H1 (cell line): Measurements from ENCODE around the gene DAO. TPM values are rescaled to one million over a fixed set of nuclear protein-coding genes. Genes with fewer than 3 reads are reported as not detected.

Experiments used
- CHD2 ChIP-seq: IDR thresholded peaks from 2 replicates; pipeline ENCODE4 v1.6.1; 2012; ENCODE audit warnings: low read length, improper control_type of control experiment
- CHD7 ChIP-seq: fragments of 300-600 bp; sonication (generic); IDR thresholded peaks from 2 replicates; pipeline ENCODE4 v1.7.1; 2012; ENCODE audit warnings: low read length, moderate library complexity, mild to moderate bottlenecking, inconsistent platforms; ENCODE audit not compliant: insufficient replicate concordance
- HDAC2 ChIP-seq, 2 experiments: fragments of 300-600 bp in 1 of 2; sonication (generic) in 1 of 2; IDR thresholded peaks; 2 replicates each; pipeline ENCODE4 v1.6.1; 2011 to 2012; ENCODE audit warnings: low read depth in 2 of 2, low read length in 2 of 2, mild to moderate bottlenecking in 2 of 2, moderate library complexity in 2 of 2, borderline replicate concordance in 1 of 2, inconsistent platforms in 1 of 2
- KDM4A ChIP-seq: IDR thresholded peaks from one replicate; pipeline ENCODE4 v1.7.1; 2012; ENCODE audit warnings: low read depth, mild to moderate bottlenecking, moderate library complexity, low read length, inconsistent platforms; ENCODE audit not compliant: severe bottlenecking
- POLR2A ChIP-seq, 2 experiments: IDR thresholded peaks; 1 replicate in 1 of 2; 2 replicates in 1 of 2; pipeline ENCODE4 v1.6.1; 2011; ENCODE audit warnings: low read depth in 2 of 2, low read length in 2 of 2, mild to moderate bottlenecking in 2 of 2; ENCODE audit errors: control extremely low read depth in 1 of 2
- RFX5 ChIP-seq: IDR thresholded peaks from 2 replicates; pipeline ENCODE4 v1.6.1; 2011; ENCODE audit warnings: low read depth, low read length, improper control_type of control experiment, borderline replicate concordance
- SIN3A ChIP-seq, 2 experiments: IDR thresholded peaks in 1 of 2; conservative IDR thresholded peaks in 1 of 2; 2 replicates each; pipeline ENCODE4 v1.6.1; 2011 to 2012; ENCODE audit warnings: low read length in 2 of 2, improper control_type of control experiment in 1 of 2, low read depth in 1 of 2, mild to moderate bottlenecking in 1 of 2
- SRF ChIP-seq: IDR thresholded peaks from 2 replicates; pipeline ENCODE4 v1.6.1; 2011; ENCODE audit warnings: mild to moderate bottlenecking, low read depth, low read length, moderate library complexity
- TBP ChIP-seq: IDR thresholded peaks from 2 replicates; pipeline ENCODE4 v1.6.1; 2011; ENCODE audit warnings: low read depth, low read length, improper control_type of control experiment
- TCF12 ChIP-seq: IDR thresholded peaks from 2 replicates; pipeline ENCODE4 v1.6.1; 2011; ENCODE audit warnings: low read depth, mild to moderate bottlenecking, low read length
- YY1 ChIP-seq: IDR thresholded peaks from 2 replicates; pipeline ENCODE4 v1.6.1; 2011; ENCODE audit warnings: low read depth, mild to moderate bottlenecking, low read length
- polyA plus RNA-seq, 7 experiments: library from polyadenylated mRNA; depleted of rRNA in 3 of 7; stranded (reverse) in 5 of 7; unstranded in 2 of 7; fragments of >200 nt in 5 of 7; fragments of 200-250 nt in 2 of 7; gene quantifications; 1 replicate in 5 of 7; 2 replicates in 1 of 7; 4 replicates in 1 of 7; pipeline versions ENCODE4 v1.2.1 to v1.2.3, GENCODE V29; 2011 to 2013; ENCODE audit warnings: missing spikeins in 2 of 7, mixed read lengths in 2 of 7
- total RNA-seq: library from RNA; stranded (reverse); fragmentation: NEBNext Ultra II Directional; extraction: Animal tissue kit (Norgen Biotek cat#: 25700); gene quantifications from 2 replicates; pipeline ENCODE4 v1.2.1, GENCODE V29; 2021

The DAO gene
- total and polyA plus RNA-seq, 2 of the 8 experiments (the other 6 are each of a cell fraction or from before 2014, with no cell fraction given), result not detected

- TF ChIP-seq CHD7, result no peak
- TF ChIP-seq HDAC2 (IDR thresholded peaks at IDR 0.05; ENCODE audit: borderline replicate concordance in 1 of 2, low read depth in 2 of 2, low read length in 2 of 2), result no peak
- TF ChIP-seq TBP, result no peak
- no peak for TF ChIP-seq SIN3A (conservative IDR thresholded peaks at IDR 0.05 in 1 of 2, IDR thresholded peaks at IDR 0.05 in 1 of 2; ENCODE audit: low read depth in 1 of 2, low read length in 2 of 2)
- no peak for TF ChIP-seq POLR2A (IDR thresholded peaks at IDR 0.05; ENCODE audit: control extremely low read depth in 1 of 2, low read depth in 2 of 2, low read length in 2 of 2)
- no peak for TF ChIP-seq CHD2
- no peak for TF ChIP-seq RFX5
- no peak for TF ChIP-seq YY1
- TF ChIP-seq KDM4A, result no peak
- TF ChIP-seq TCF12, result no peak
- no peak for TF ChIP-seq SRF
Observed at GRCh38 chr12:108914121-108914531, 34.2 kb downstream of the DAO start (continued).
